ENCODE results near the gene APBB2.
"Not testable (repeated sequence)": the region's sequence is repeated elsewhere in the genome, so short reads cannot be mapped to it uniquely, and the experiment has no call there.

APBB2 gene

DNA sequence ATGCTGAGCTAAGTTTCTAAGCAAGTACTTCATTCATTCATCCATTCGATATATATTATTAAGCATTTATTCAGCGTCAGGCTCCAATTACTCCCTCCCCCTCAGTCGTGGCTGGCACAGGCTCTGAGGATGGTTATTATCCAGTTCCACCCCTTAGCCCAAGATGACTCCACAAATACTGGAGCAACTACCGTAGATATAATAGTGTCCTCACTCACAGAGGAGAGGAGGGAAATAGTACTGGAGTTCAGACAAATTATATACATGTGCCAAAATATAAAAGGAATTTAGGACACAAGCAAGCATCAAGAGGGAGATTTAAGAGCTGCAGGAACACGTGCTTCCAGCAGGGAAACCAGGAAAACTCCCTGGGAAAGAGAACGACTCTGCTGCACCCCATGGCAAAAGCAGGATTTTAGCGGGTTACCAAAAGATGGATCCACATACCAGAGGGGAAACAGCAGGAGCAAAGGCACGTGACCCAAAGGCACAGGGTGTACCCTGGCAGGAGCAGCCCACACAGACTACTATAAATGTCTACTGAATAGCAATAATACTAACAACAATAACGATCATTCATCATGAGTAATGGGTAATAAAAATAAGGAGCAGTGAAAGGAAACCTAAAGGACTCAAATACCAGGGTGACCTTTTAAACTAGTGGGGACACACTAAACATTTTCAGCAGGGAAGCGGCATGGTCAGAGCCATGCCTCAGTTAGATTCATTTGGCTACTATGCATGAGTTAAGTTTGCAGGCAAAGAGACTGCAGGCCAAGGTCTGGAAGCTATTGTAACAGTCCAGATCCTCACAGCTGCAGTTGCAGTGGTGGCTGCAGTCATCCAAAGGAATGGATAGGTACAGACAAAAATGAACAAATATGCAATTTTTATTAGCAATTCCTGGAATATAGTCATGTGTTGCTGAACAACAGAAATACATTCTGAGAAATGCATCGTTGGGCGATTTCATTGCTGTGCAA, 153.7 kb downstream of the APBB2 start:
- no peak for DNase-seq (ENCODE audit: low read depth)

DNA sequence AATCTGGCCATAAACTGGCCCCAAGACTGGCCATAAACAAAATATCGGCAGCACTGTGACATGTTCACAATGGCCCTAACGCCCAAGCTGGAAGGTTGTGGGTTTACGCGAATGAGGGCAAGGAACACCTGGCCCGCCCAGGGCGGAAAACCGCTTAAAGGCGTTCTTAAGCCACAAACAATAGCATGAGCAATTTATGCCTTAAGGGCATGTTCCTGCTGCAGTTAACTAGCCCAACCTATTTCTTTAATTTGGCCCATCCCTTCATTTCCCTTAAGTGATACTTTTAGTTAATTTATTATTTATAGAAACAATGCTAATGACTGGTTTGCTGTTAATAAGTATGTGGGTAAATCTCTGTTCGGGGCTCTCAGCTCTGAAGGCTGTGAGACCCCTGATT, 154.9 kb downstream of the APBB2 start:
- DNase-seq (ENCODE audit: low read depth) = not testable (repeated sequence)

DNA sequence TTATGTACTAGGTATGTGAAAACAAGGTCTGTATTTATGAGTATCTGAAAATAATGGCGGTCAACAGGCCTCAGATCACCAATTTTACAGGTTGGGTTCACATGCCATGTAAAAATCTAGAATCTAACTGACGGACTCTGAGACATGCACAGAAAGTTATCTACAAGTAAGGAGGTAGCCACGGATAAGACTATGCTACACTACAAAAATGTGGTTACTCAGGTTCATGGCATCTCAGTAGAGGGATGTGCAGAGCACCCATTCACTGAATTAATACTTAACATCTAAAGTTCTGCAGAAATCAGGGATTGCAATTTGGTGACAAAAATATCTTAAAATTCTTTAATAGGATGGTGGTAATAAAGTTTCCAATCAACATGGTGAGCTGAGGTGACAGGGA, 155.9 kb downstream of the APBB2 start:
- no peak for DNase-seq (ENCODE audit: low read depth)

DNA sequence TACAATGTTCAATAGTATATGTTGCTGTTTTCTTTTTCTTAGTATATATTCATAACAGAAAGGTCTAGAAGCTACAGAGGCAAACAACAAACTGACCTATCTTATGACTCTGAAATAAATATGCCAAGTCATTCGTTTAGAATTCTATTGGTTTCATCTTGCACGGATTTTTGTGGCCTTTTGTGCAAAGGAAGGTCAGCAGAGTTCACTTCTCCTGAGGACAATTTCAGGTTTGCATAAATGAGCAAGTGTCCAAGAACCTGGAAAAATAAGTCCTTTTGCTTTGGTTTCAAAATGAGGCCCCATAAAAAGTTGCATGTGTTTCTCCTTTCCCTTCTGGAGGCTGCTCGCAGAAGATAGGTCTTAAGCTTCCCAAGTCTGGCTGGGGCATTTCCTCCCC, 156.9 kb downstream of the APBB2 start:
- no peak for DNase-seq (ENCODE audit: low read depth)

DNA sequence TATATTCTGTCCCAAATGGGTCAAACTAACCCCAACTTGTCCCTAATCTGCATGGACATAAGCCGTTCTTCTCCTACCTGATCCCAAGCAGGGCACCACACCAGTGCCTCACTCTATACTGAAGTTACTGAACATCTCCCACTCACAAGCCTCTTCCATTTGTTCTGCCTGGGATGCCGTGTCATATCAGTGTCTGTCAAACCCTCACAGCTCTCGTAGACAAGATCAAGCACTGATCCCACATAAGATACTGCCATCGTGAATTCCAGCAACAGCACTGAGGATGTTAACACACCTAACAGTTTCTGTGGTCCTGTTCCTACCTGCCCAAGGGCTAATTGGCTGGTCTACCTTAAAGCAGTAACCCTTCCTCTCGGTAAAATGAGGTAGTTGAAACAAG, 162.1 kb downstream of the APBB2 start:
- no peak for DNase-seq (ENCODE audit: low read depth)

DNA sequence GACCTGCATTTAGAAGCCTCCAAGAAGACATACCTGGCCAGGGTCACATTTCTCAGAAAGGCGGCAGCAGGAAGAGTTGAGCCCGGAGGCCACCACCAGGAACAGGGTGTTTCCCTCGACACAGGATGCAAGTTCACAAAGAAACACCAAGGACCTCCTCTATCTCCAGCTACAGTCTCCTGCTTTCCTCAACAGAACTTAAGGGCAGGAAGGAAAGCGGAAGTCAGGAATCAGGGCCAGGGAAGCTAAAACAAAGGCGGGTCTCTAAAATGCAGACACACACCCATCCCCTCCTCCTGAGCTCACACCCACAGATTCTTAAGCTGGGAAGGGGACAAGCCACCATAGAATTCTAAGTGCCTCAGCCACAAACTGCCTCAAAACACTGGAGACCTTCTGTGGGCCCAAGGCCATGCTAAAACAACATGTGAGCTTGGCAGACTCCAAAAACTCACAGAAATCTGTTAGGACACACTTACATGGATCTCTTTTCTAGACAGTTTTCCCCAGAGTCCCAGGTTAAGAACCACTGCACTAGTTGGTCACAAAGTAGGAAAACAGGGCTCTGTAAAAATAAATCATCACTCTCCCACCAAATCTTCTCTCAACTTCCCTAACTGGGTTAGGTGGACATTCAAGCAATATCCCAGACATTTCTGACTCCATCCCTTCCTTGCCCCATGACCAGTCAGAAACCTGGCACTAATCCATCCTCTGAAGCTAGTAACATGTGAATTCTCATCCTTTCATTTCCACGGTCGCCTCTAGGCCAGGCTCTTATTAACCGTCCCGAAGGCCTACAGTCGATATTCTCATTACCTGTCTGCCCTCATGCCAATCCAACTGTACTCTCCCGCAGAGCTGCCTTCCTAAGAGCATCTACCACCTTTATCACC, 163.2 kb downstream of the APBB2 start:
- DNase-seq (ENCODE audit: low read depth) = no peak

- no peak for DNase-seq (ENCODE audit: low read depth)
Measured at GRCh38 chr4:41050116-41050515, 164.2 kb downstream of the APBB2 start.

DNA sequence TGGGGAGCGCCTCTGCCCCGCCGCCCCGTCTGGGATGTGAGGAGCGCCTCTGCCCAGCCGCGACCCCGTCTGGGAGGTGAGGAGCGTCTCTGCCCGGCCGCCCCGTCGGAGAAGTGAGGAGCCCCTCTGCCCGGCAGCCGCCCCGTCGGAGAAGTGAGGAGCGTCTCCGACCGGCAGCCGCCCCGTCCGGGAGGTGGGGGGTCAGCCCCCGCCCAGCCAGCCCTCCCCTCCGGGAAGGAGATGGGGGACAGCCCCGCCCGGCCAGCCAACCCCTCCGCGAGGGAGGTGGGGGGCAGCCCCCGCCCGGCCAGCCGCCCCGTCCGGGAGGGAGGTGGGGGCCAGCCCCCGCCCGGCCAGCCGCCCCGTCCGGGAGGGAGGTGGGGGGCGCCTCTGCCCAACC, 165.2 kb downstream of the APBB2 start:
- not testable (repeated sequence) for DNase-seq (ENCODE audit: low read depth)

GRCh38 chr4:41044791-41045190, 169.6 kb downstream of the APBB2 start:
- no peak for DNase-seq (ENCODE audit: low read depth)

DNA sequence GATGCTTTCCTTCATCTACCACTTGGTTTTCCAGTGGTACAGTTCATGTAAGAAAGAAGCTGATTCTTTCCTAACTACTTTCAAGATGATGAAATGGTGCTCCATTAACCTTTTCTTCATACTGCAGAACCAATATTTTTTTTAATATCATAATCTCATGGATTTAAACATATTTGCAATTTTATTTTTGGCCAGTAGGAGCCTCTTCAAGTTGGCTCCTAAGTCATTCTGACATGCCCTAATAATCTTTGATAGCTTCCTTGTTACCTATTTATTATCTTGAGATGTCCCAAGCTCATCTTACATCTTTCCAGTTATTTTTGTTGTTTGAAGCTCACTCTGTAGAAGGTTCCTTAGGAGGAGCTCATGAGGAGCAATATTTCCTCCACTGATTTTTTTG, 170.2 kb downstream of the APBB2 start:
- no peak for DNase-seq (ENCODE audit: low read depth)

DNA sequence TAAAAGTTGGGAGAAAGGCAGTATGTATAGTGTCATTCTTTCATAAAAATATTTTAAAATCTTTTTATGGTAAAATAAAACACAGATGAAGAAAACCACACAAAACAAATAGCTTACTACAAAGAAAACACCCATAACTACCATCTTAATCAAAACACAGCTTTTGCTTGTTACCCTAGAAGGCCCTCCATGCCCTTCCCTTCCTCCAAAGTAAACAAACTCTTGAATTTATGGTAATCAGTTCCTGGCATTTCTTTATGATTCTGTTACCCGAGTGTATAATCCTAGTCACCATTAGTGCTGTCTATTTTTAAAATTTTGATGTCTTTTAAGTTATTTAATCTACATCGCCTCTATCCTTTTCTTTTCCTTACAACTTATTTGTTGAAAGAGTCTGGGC, 170.9 kb downstream of the APBB2 start:
- DNase-seq (ENCODE audit: low read depth) = no peak

DNA sequence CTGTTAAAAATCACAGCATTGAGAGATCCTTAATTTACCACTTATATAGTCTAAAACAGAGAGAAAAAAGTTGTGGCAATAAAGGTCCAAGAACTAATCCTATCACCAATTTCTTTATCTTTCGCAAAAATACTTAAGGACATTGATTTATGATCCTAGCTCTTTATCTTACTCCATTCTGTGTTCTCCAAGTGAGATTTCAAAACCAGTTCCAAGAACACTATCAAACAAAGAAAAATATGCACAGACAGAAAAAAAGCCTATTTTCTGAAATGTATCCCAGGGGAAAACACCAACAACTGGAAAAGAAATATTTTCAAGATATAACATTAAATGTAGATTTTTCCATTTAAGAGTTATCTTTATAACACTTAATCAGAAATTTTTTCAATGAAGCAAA, 172.8 kb downstream of the APBB2 start:
- no peak for DNase-seq (ENCODE audit: low read depth)

DNA sequence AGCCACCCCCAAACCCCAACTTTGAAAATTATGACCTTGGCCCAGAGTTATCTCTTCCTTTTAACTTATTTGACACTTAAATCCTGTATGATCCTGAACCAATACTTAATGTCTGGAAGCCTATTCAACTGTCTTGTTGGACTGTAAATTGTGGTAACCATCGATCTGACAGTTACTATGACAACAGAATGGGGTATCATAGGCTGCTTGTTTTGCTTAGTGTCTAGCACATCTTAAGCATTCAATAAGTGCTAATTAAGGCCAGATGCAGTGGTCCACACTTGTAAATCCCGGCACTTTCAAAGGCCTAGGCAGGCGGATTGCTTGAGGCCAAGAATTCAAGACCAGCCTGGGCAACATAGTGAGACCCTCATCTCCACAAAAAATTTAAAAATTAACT, 175.0 kb downstream of the APBB2 start:
- no peak for DNase-seq (ENCODE audit: low read depth)

DNA sequence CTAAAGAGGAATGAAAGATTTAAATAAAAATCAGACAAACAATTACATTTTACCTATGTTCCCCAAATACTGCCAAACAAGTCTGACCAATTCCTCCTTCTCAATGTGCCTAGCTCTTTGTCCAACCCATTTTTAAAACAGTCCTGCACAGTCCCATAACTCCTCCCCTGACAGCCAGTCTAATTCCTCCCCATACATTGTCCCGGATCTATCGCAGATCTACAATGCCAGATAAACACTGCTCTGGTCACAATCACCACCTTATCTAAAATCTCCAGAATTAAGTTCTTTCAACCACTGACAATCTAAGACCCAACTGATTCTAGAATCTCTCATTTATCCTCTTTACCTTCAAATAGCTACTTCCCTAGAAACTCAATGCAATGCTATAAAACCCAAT, 176.0 kb downstream of the APBB2 start:
- no peak for DNase-seq (ENCODE audit: low read depth)

DNA sequence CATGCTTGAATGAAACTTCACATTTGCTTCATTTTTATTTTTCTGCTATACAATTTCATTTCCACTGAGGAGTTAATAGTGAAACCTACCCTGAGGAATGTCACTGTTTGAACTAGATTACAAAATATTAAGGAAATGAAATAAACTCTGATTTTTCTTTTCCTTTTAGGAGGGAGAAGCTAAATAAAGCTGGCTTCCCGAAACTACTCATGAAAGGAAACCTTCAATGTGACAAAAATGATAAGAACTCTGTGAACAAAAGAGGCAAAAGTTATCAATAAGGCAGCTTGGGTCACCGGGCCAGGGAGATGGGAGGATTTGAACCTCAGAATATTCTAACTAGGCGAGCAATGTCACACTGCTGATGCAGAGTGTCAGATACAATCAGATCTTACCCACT, 185.2 kb downstream of the APBB2 start:
- no peak for DNase-seq (ENCODE audit: low read depth)

GRCh38 chr4:41028392-41029076, 185.8 kb downstream of the APBB2 start:
- DNase-seq (ENCODE audit: low read depth) = no peak

DNA sequence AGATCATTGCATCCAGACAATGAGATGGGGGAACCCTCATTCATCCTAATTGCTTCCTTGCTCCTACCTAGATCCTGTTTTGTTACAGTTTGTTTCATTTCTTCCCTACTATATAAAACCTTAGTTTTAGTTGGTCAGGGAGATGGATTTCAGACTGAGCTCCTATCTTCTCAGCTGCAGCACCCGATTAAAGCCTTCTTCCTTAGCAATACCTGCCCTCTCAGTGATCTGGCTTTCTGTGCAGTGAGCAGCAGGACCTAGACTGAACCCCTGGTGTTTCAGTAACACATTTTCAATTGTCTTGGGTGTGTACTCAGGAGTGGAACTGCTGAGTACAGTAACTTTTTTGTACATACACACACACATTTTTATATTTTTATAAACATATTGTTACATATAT, 187.4 kb downstream of the APBB2 start:
- DNase-seq (ENCODE audit: low read depth) = no peak

DNA sequence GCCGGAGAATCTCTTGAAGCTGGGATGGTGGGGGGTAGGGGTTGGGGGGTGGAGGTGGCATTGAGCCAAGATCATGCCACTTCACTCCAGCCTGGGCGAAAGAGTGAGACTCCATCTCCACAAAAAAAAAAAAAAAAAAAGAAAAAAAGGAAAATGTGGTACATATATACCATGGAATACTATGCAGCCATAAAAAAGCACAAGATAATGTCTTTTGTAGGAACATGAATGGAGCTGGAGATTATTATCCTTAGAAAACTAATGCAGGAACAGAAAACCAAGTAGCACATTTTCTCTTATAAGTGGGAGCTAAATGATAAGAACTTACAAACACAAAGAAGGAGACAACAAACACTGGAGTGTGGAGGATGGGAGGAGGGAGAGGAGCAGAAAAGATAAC, 188.5 kb downstream of the APBB2 start:
- no peak for DNase-seq (ENCODE audit: low read depth)

DNA sequence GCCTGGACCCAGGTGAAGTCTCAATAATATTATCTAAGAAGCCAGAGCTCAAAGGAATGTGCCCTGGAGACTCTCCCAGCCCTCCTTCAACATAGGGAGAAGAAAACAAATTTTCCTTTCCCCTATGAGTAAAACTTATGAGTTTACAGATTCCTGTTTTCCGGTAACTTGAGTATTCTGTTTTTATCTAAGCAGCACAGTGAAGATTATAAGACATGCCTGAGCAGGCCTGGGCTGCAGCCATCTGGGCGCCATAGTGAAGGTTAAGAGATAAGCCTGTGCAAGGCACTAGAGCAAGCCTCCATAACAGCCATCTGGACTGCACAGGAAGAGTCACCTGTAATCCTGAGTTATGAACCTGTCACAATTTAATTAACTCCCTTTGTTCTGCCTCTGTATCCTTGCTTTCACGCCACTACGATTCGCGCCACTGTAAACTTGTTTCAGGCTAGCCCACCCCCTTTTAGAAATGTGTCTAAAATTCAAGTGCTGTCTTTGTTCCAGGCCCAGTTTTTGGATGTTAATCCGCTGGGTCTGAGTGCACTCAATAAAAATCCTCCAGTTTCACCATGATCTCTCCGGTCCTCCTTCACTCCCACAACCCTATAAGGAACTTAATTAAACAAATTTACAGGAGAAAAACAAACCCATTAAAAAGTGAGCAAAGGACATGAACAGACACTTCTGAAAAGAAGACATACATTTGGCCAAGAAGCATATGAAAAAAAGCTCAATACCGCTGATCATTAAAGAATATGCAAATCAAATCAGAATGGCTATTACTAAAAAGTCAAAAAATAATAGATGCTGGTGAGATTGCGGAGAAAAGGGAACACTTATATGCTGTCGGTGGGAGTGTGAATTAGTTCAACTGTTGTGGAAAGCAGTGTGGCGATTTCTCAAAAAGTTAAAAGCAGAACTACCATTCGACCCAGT, 189.5 kb downstream of the APBB2 start:
- DNase-seq (ENCODE audit: low read depth) = no peak

GRCh38 chr4:41022116-41022515, 192.2 kb downstream of the APBB2 start:
- no peak for DNase-seq (ENCODE audit: low read depth)

DNA sequence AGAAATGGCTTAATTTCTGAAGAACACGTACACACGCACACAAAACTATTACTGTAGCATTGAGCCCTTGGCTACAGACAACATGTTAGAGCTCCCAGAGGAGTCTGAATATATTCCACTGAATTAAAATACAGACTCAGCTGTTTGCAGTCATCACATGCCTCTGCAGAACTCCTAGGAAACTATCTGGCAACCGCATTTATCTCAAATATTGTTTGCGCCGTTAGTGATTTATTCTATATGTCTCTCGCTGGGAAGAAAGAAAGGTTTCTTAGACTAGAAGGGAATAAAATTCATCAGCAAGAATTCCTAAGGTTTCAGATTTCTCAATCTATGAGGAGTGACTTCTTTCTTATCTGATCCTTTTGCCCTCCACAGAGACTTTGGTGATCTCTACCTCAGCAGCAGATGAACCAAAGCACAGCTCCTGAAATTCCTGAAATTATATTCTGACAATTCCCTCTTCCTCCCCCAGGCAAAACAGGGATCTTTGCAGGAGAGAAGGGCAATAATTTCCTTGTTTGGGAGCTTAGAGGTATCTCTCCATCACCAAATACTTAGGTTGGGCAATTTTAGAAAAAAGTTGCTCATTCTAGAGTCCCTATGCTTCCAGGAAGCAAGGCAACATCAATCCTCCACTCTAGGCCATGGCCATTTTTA, 199.2 kb downstream of the APBB2 start:
- no peak for DNase-seq (ENCODE audit: low read depth)
